Measurements from ENCODE around the gene RALB.

DNA sequence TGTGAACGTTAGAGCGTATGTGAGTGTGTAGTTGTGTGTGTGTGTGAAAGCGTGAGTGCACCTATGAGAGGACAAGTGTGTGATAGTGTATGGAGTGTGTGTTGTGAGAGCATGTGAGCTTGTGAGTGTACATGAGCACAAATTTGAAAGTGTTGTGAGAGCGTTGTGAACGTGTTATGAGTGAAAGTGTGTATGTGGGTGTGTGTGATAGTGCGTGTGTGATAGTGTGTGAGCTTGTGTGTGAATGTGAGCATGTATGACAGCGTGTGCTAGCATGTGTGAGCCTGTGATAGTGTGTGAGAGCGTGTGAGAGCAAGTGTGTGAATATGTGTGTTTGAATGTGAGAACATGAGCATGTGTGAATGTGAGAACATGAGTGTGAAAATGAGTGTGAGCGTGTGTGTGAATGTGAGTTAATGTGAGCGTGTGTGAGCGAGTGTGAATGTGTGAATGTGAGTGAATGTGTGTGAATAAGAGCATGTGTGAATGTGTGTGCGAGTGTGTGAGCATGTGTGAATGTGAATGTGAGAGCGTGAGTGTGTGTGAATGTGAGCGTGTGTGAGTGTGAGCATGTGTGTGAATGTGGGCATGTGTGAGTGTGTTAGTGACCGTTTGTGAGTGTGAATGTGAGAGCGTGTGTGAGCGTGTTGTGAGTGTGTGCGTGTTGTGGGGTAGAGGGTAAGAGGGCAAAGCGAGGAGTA lies 25.0 kb downstream of the RALB start:
- no peak for TF ChIP-seq CTCF (conservative IDR thresholded peaks at IDR 0.05 in 1 of 2, IDR thresholded peaks at IDR 0.05 in 1 of 2; ENCODE audit: low read depth in 1 of 2, low read length in 2 of 2)
- no peak for TF ChIP-seq EZH2 (IDR thresholded peaks at IDR 0.05; ENCODE audit: low read length, missing control alignments)
